Right renal cortex interstitium (tissue), 3 donors: Measurements from ENCODE around the gene MEGF10. TPM values are rescaled to one million over a fixed set of nuclear protein-coding genes. Genes with fewer than 3 reads are reported as not detected.

Experiments
- DNase-seq, 3 donors: peaks; one replicate each; pipeline ENCODE4 v3.0.0-alpha.2; 2013; ENCODE audit warnings: low read depth in 3 of 3, low spot score in 2 of 3
- polyA plus RNA-seq, 3 donors: library from polyadenylated mRNA; unstranded; fragments of 120-200 nt; gene quantifications; one replicate each; pipeline ENCODE4 v1.2.1, GENCODE V29; 2013; ENCODE audit not compliant: insufficient read length in 3 of 3

Gene MEGF10
- polyA plus RNA-seq, 3 donors = 0.54 to 1.2 (median 1.1) TPM

- no peak for DNase-seq
Measured at GRCh38 chr5:127363403-127363802, 72.8 kb downstream of the MEGF10 start.

GRCh38 chr5:127367029-127367428, 76.4 kb downstream of the MEGF10 start:
- no peak for DNase-seq

- DNase-seq = no peak
Measured at GRCh38 chr5:127367946-127368465, 77.4 kb downstream of the MEGF10 start.

GRCh38 chr5:127369796-127370195, 79.2 kb downstream of the MEGF10 start:
- no peak for DNase-seq

GRCh38 chr5:127370631-127371030, 80.0 kb downstream of the MEGF10 start:
- DNase-seq = no peak

GRCh38 chr5:127373858-127374491, 83.4 kb downstream of the MEGF10 start:
- DNase-seq = no peak

GRCh38 chr5:127375124-127375523, 84.5 kb downstream of the MEGF10 start:
- no peak for DNase-seq

GRCh38 chr5:127375544-127376091, 85.0 kb downstream of the MEGF10 start:
- DNase-seq = no peak

GRCh38 chr5:127377651-127378050, 87.1 kb downstream of the MEGF10 start:
- DNase-seq = no peak

GRCh38 chr5:127385936-127386335, 95.3 kb downstream of the MEGF10 start:
- DNase-seq = no peak

GRCh38 chr5:127386557-127386956, 96.0 kb downstream of the MEGF10 start:
- no peak for DNase-seq

GRCh38 chr5:127389601-127390000, 99.0 kb downstream of the MEGF10 start:
- no peak for DNase-seq

- no peak for DNase-seq
Measured at GRCh38 chr5:127392762-127393161, 102.2 kb downstream of the MEGF10 start.

GRCh38 chr5:127396490-127397155, 106.0 kb downstream of the MEGF10 start:
- no peak for DNase-seq

- DNase-seq = no peak
Measured at GRCh38 chr5:127398508-127398907, 107.9 kb downstream of the MEGF10 start.

GRCh38 chr5:127399068-127399467, 108.5 kb downstream of the MEGF10 start:
- no peak for DNase-seq

- DNase-seq = no peak
Measured at GRCh38 chr5:127400539-127400938, 109.9 kb downstream of the MEGF10 start.

GRCh38 chr5:127400946-127401670, 110.5 kb downstream of the MEGF10 start:
- no peak for DNase-seq

GRCh38 chr5:127402361-127402760, 111.8 kb downstream of the MEGF10 start:
- DNase-seq = no peak

GRCh38 chr5:127404190-127404589, 113.6 kb downstream of the MEGF10 start:
- DNase-seq = no peak
